GM12864 (cell line): ENCODE results near the gene GLS.

Experiments
- DNase-seq: peaks from one replicate; pipeline ENCODE4 v3.0.0-alpha.2; 2011; ENCODE audit warnings: low read depth
- H3K4me3 ChIP-seq: 2 replicates; pipeline ENCODE4 v1.5.1; 2011; ENCODE audit warnings: mild to moderate bottlenecking, low read depth, low read length, control low read depth
- CTCF ChIP-seq: IDR thresholded peaks from 2 replicates; pipeline ENCODE4 v1.5.1; 2011; ENCODE audit warnings: low read depth, mild to moderate bottlenecking, moderate library complexity, low read length, control low read depth, inconsistent platforms; ENCODE audit errors: missing control alignments

Gene GLS

GRCh38 chr2:190970160-190970559, 89.5 kb downstream of the GLS start:
- no peak overlapping the region for H3K4me3 ChIP-seq
- no peak for DNase-seq
- no peak for TF ChIP-seq CTCF

GRCh38 chr2:190970873-190971506, 90.4 kb downstream of the GLS start:
- H3K4me3 ChIP-seq = no peak overlapping the region
- no peak for TF ChIP-seq CTCF
- DNase-seq = no peak

GRCh38 chr2:190972213-190972612, 91.6 kb downstream of the GLS start:
- H3K4me3 ChIP-seq = no peak overlapping the region
- no peak for DNase-seq
- TF ChIP-seq CTCF = no peak

GRCh38 chr2:190972846-190973245, 92.2 kb downstream of the GLS start:
- no peak for TF ChIP-seq CTCF
- no peak overlapping the region for H3K4me3 ChIP-seq
- no peak for DNase-seq

GRCh38 chr2:190973262-190973661, 92.6 kb downstream of the GLS start:
- DNase-seq = no peak
- H3K4me3 ChIP-seq = no peak overlapping the region
- no peak for TF ChIP-seq CTCF

GRCh38 chr2:190973726-190974628, 93.4 kb downstream of the GLS start:
- DNase-seq = no peak
- TF ChIP-seq CTCF = no peak
- no peak overlapping the region for H3K4me3 ChIP-seq
